Measurements from ENCODE around the gene ATP1B2.

ATP1B2 gene

GRCh38 chr17:7626956-7627249, 23.8 kb upstream of the ATP1B2 start:
- H3K4me2 ChIP-seq, result no peak overlapping the region
- H3K4me1 ChIP-seq (ENCODE audit: low read depth, poor library complexity, severe bottlenecking), result no peaks in the 10 kb centered on the region
- H4K20me1 ChIP-seq (ENCODE audit: insufficient read depth), result no peaks in the 10 kb centered on the region
- H2AFZ ChIP-seq (ENCODE audit: low read depth), result no peak overlapping the region
- no peak overlapping the region for H3K9ac ChIP-seq
- H3K36me3 ChIP-seq (ENCODE audit: insufficient read depth), result no peaks in the 10 kb centered on the region
- H3K4me3 ChIP-seq (IDR thresholded peaks at IDR 0.05; ENCODE audit: insufficient read depth, low read depth, low read length), result no peak overlapping the region
- no peak overlapping the region for H3K27ac ChIP-seq
- no peak for TF ChIP-seq CTCF (conservative IDR thresholded peaks at IDR 0.05; ENCODE audit: low read depth, low read length)
- H3K27me3 ChIP-seq (ENCODE audit: insufficient read depth, low read depth), result no peaks in the 10 kb centered on the region
- no peaks in the 10 kb centered on the region for H3K79me2 ChIP-seq (ENCODE audit: insufficient read depth, low read depth)

- Histone ChIP-seq H3K79me2 (ENCODE audit: insufficient read depth, low read depth) (no peaks in the 10 kb centered on the region), H3K27me3 (ENCODE audit: insufficient read depth, low read depth) (no peaks in the 10 kb centered on the region), H3K4me3 (IDR thresholded peaks at IDR 0.05; ENCODE audit: insufficient read depth, low read depth, low read length) (no peak within 1 kb of the TSS), H3K36me3 (ENCODE audit: insufficient read depth) (no peaks in the 10 kb centered on the region), H3K4me2 (no peak within 1 kb of the TSS), H3K9ac (no peak within 1 kb of the TSS), H3K27ac (no peak within 1 kb of the TSS), H4K20me1 (ENCODE audit: insufficient read depth) (no peaks in the 10 kb centered on the region), H3K4me1 (ENCODE audit: low read depth, poor library complexity, severe bottlenecking) (peaks cover 3% of the 10 kb centered on the region), H2AFZ (ENCODE audit: low read depth) (no peak within 1 kb of the TSS)
- TF ChIP-seq CTCF (conservative IDR thresholded peaks at IDR 0.05; ENCODE audit: low read depth, low read length), result no peak
These were observed 23.2 kb upstream of the ATP1B2 start, which contains the start of gene SAT2 for GRCh38 chr17:7627250-7628121. Gene SAT2, minus strand, starts transcription at chr17:7627821. Its CDS starts 186 bp downstream, at chr17:7627635.

- Histone ChIP-seq H3K4me3 (IDR thresholded peaks at IDR 0.05; ENCODE audit: insufficient read depth, low read depth, low read length) (no peak within 1 kb of the TSS), H2AFZ (ENCODE audit: low read depth) (no peak within 1 kb of the TSS), H3K4me1 (ENCODE audit: low read depth, poor library complexity, severe bottlenecking) (peaks cover 3% of the 10 kb centered on the region), H3K36me3 (ENCODE audit: insufficient read depth) (no peaks in the 10 kb centered on the region), H4K20me1 (ENCODE audit: insufficient read depth) (no peaks in the 10 kb centered on the region), H3K27ac (no peak within 1 kb of the TSS), H3K79me2 (ENCODE audit: insufficient read depth, low read depth) (no peaks in the 10 kb centered on the region), H3K4me2 (no peak within 1 kb of the TSS), H3K9ac (no peak within 1 kb of the TSS), H3K27me3 (ENCODE audit: insufficient read depth, low read depth) (no peaks in the 10 kb centered on the region)
- no peak for TF ChIP-seq CTCF (conservative IDR thresholded peaks at IDR 0.05; ENCODE audit: low read depth, low read length)
These were observed 20.7 kb upstream of the ATP1B2 start, which contains the start of gene SHBG for GRCh38 chr17:7629939-7630571. Gene SHBG, plus strand, starts transcription at chr17:7630135. Its CDS starts 38 bp downstream, at chr17:7630173.

GRCh38 chr17:7631398-7632380, 19.0 kb upstream of the ATP1B2 start:
- no peaks in the 10 kb centered on the region for H3K79me2 ChIP-seq (ENCODE audit: insufficient read depth, low read depth)
- no peak overlapping the region for H3K4me2 ChIP-seq
- no peak overlapping the region for H3K27ac ChIP-seq
- no peaks in the 10 kb centered on the region for H3K27me3 ChIP-seq (ENCODE audit: insufficient read depth, low read depth)
- H3K4me1 ChIP-seq (ENCODE audit: low read depth, poor library complexity, severe bottlenecking), result peaks cover 3% of the 10 kb centered on the region
- no peak for TF ChIP-seq CTCF (conservative IDR thresholded peaks at IDR 0.05; ENCODE audit: low read depth, low read length)
- no peak overlapping the region for H2AFZ ChIP-seq (ENCODE audit: low read depth)
- H3K9ac ChIP-seq, result no peak overlapping the region
- H3K4me3 ChIP-seq (IDR thresholded peaks at IDR 0.05; ENCODE audit: insufficient read depth, low read depth, low read length), result no peak overlapping the region
- no peaks in the 10 kb centered on the region for H4K20me1 ChIP-seq (ENCODE audit: insufficient read depth)
- H3K36me3 ChIP-seq (ENCODE audit: insufficient read depth), result no peaks in the 10 kb centered on the region

Measured in KMS-11 (cell line).